Stimulated activated CD8-positive, alpha-beta memory T cell treated with anti-CD3 and anti-CD28 coated beads, Interleukin-7, amount 100 ng/mL, for 1 hour (primary cell): ENCODE data around the gene PRRX2.
"Not testable (repeated sequence)": the region's sequence is repeated elsewhere in the genome, so short reads cannot be mapped to it uniquely, and the experiment has no call there.

Experiments
- DNase-seq, 2 donors: peaks; one replicate each; pipeline ENCODE4 v3.0.0-alpha.2; 2020; ENCODE audit warnings: low read depth in 2 of 2

The PRRX2 gene

GRCh38 chr9:129732946-129733631 is 67.6 kb downstream of the PRRX2 start:
- no peak for DNase-seq

DNA sequence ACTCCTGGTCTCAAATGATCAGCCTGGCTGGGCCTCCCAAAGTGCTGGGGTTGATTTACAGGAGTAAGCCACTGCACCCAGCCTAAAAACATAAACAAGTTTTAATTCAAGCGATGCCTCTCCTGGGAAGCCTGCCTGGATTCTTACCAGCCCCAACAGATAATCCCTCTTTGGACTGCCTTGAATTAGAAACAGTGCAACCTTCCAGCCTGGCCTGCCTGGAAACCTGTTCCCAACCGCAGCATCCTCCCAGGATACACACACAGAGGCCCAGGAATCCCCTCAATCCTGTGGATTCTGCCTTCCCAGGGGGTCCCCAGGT is 68.1 kb downstream of the PRRX2 start:
- DNase-seq: no peak

GRCh38 chr9:129735546-129735945 is 70.1 kb downstream of the PRRX2 start:
- no peak for DNase-seq

DNA sequence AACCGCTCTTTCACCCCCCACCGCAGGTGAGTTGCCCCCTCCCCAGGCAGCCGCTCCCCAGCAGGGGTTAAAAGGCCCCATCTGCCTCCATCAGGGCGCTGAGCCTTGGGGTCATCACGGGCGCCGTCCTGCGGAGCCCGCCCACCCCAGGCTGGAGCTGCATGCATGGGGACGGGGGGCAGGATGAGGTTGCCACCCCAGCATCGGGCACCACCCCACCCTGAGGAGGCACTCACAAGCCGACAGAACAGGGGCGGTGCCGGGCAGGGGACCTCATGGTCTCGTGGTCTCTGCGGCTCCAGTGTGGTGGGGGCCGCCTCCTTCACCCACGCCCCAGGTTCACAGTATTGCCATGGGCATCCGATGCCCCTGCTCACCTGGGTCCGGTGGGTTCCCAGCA is 70.9 kb downstream of the PRRX2 start:
- no peak for DNase-seq

DNA sequence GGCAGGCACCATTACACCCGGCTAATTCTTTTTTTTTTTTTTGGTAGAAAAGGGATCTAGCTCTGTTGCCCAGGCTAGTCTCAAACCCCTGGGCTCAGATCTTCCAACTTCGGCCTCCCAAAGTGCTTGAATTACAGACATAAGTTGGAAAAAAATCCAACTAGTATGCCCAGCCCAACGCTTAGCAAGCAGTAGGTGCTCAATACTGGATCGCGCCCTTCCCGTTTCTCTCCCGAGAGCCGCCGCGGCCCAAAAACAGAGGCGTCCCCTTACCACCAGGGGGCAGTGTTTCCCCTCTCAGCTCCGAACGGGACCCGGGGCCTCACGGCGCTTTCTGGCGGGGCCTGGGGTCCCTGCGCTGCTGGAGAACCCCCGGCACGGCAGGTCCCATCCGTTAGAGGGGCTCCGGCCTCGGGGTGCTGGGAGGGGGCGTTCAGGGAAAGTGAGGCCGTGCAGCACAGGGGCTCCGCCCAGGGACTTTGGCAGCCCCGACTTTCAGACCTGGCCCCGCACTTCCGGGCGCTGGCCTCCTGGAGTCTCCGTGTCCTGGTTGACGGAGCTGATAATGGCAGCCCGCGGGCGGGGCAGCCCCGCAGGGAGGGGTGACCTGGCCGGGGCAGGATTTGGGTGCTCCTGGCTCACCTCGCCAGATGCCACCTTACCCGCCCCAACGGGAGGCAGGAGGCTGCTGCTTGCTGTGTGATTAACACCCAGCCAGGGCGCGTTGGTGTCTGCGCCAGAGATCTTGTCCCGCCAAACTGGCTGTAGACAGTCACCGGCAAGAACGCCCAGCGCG is 72.2 kb downstream of the PRRX2 start:
- peak; percentile 70 to 82 for DNase-seq

- no peak for DNase-seq
Observed at GRCh38 chr9:129739432-129739831, 74.0 kb downstream of the PRRX2 start.

DNA sequence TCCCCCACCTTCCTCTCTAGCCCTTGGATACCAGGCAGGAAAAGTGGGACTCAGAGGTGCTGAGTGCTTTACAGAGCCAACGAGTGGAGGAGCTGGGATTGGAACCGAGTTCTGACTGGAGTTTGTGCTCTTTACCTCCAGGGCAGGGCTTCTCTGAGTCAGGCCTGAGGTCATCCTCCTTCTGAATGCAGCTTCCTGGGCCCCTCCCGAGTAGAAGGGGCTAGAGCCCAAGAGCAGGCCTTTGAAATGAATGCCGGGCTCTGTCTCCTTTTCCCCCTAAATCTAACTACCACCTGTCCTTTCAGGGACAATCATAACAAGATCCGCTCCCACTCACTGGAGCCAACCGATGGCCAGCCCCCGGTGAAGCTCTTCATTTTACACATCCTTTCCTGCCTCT is 74.7 kb downstream of the PRRX2 start:
- no peak for DNase-seq

- DNase-seq: no peak
Observed at GRCh38 chr9:129740666-129741464, 75.4 kb downstream of the PRRX2 start.

GRCh38 chr9:129745200-129745599 is 79.8 kb downstream of the PRRX2 start:
- no peak for DNase-seq

- no peak for DNase-seq
Observed at GRCh38 chr9:129746092-129746777, 80.8 kb downstream of the PRRX2 start.

DNA sequence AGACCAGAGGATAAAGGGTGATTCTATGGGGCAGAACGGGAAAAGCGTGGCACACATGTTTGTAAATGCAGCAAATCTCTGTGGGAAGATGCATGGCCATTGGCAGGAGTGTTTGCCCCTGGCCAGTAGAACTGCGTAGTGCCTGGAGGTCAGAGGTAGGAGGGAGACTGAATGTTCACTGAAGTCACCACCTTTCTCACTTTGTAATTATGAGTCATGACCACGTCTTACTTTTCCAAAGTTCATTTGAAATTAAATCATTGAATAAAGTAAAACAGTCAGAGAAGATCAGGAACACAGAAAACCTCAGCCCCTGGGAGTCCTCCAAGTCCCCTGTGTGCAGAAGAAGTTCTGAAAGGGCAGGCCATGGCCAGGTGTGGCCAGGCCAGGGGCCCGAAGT is 82.8 kb downstream of the PRRX2 start:
- DNase-seq: no peak

- DNase-seq: not testable (repeated sequence)
Observed at GRCh38 chr9:129749052-129749451, 83.6 kb downstream of the PRRX2 start.

GRCh38 chr9:129749575-129749974 is 84.1 kb downstream of the PRRX2 start:
- DNase-seq: no peak

DNA sequence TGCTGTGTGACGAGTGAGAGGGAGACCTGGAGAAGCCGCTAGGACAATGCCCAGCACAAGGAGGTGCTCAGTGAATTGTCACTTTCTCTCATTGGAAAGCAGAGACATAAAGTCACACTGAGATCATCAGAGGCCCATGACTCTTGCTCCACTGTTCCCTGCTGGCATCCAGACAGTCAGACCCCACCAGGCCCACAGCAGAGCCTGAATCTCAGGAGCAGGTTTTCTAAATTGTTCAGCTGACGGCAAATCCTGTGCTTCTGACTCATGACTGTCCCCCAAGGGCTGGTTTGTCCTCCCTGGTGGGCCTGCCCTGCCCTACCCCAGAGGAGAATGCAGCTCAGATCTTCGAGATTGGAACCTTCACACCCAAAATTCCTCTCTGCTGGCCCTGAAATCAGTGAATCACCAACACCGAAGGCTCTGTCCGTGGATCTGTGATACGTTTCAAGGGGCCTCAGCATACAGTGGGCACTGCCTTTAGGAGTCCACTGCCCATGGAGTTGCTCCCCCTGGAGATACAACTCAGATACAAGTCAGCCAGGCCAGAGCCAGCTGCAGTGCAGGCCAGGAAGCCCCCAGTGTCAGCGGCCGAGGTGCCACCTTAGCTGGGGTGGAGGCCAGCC is 84.7 kb downstream of the PRRX2 start:
- DNase-seq: no peak

DNA sequence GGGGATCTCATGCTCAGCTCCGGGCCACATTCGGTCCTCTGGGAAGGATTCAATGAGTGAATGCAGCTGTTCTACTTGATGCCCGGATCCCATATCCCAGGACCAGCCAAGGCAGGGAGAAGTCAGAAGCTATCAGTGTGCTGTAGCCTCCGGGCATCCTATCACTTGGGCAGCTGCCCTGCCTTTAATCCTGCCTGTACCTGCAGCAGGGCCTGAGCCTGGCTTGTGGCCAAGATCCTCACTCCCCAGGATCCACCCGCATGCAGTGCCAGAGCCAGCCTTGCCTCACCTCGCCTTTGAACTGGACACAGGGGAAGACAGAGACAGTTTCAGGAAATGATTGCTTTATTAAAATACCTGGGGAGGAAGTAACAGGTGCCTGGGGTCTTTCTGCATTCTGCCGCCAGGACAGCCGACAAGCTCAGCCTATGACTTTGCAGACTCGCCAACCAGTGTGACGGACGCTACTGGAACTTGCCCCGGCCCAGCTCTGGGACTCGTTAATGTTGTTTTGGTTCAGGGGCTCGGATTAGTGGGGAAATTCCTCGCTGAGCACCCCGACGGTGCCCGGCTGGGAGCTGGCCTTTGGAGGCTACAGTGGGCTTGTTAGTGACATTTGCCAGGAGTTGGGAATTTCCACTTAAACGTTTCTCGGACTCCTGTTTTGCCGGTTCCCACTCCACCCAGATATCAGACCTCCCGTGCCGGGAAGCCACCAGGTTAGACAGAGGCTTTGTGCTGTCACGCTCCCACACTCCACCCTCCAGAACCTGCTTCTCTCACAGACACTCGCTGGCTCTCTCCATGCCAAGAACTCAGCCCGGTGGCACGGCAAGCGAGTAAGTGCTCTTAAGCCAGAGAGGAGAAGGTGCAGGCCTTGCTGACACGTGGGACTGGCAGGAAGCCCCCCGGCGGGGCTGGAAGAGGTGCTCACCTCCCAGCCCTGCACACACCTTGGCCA is 86.7 kb downstream of the PRRX2 start:
- DNase-seq: no peak

DNA sequence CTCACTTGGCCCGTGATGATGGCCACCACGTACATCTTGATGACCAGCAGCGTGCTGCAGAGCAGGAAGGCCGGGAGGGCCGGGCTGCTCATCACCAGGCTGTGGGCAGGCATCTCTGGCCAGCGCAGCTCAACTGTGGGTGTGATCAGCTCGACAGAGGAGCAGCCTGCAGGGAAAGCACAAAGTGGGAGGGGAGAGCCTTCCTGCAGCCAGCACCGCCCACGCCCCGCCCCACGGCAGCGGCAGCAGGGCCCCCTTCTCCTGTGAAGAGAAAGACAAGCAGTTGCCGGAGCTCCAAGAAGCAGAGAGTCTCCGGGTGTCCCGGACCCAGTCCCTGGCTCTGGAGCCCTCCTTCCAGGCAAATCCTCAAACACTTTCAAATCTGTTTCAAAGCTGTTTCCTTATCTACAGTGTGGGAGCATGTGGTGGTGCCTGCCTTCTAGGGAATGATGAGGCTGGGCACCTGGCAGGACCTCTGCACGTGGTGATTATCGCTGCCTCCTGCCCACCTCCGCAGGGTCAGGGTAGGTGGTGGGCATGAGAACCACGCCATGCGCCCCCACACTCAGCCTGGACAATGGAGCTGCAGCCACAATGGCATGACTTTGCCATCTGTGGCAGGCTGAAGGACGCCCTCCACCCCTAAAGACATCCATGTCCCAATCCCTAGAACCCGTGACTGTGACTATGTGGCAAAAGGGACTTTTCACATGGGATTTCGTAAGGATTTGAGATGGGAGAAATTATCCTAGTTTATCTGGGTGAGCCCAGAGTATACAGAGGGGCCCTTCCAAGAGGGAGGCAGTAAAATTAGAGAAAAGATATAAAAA is 87.7 kb downstream of the PRRX2 start, which contains the start of gene PTGES:
TSS of gene PTGES (minus strand) at position 143 of the 830 bp plus-strand sequence. CDS start at position 113, 30 bp downstream.
- DNase-seq: no peak

DNA sequence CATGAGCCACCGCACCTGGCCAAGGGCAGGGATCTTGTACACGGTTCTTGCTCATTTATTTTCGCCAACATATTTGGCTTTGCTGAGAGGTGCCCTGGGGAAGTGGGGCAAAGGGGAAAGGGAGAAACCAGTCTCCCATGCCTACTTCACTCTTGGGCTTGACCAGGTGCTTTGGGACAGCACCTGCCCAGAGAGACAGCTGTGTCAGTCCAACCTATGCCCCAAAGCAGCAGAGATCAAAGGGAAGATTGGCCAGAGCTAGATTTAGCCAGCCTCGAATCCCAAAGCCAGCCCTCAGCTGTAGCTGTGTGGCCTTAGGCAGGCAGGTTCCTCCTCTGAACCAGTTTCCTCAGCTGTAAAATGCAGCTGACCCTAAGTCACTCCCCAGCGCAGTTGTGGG is 89.7 kb downstream of the PRRX2 start:
- no peak for DNase-seq

- DNase-seq: no peak
Observed at GRCh38 chr9:129756191-129756590, 90.7 kb downstream of the PRRX2 start.

- no peak for DNase-seq
Observed at GRCh38 chr9:129757045-129757444, 91.6 kb downstream of the PRRX2 start.
